HEK293T (cell line): ENCODE measurements around the gene CDH3.
"Not testable (repeated sequence)": the region's sequence is repeated elsewhere in the genome, so short reads cannot be mapped to it uniquely, and the experiment has no call there.

ENCODE experiments used
- BHLHE40 ChIP-seq: fragments of 450-650 bp; IDR thresholded peaks from 2 replicates; pipeline ENCODE4 v1.6.1; 2016; ENCODE audit warnings: mild to moderate bottlenecking, moderate library complexity, borderline replicate concordance
- CTBP1 ChIP-seq: fragments of 450-650 bp; IDR thresholded peaks from 2 replicates; pipeline ENCODE4 v1.6.1; 2016; ENCODE audit warnings: borderline replicate concordance
- FOXA1 ChIP-seq: fragments of 450-650 bp; IDR thresholded peaks from 2 replicates; pipeline ENCODE4 v1.6.1; 2016; ENCODE audit warnings: mild to moderate bottlenecking
- FOXK2 ChIP-seq: fragments of 450-650 bp; IDR thresholded peaks from 2 replicates; pipeline ENCODE4 v1.6.1; 2016; ENCODE audit warnings: mild to moderate bottlenecking
- FOXM1 ChIP-seq: fragments of 450-650 bp; IDR thresholded peaks from 2 replicates; pipeline ENCODE4 v1.6.1; 2017; ENCODE audit warnings: mild to moderate bottlenecking, borderline replicate concordance
- HDGF ChIP-seq: fragments of 450-650 bp; IDR thresholded peaks from 2 replicates; pipeline ENCODE4 v1.6.1; 2017; ENCODE audit warnings: antibody characterized with exemption, borderline replicate concordance
- SP1 ChIP-seq: fragments of 450-650 bp; IDR thresholded peaks from 2 replicates; pipeline ENCODE4 v1.6.1; 2017
- SUZ12 ChIP-seq: fragments of 450-650 bp; IDR thresholded peaks from 2 replicates; pipeline ENCODE4 v1.6.1; 2016; ENCODE audit warnings: mild to moderate bottlenecking
- TARDBP ChIP-seq: fragments of 450-650 bp; IDR thresholded peaks from 2 replicates; pipeline ENCODE4 v1.6.1; 2016
- TF ChIP-seq, protein P1 (sequence below): fragments of 450-650 bp; IDR thresholded peaks from 2 replicates; pipeline ENCODE4 v1.6.1; 2016

DNA sequence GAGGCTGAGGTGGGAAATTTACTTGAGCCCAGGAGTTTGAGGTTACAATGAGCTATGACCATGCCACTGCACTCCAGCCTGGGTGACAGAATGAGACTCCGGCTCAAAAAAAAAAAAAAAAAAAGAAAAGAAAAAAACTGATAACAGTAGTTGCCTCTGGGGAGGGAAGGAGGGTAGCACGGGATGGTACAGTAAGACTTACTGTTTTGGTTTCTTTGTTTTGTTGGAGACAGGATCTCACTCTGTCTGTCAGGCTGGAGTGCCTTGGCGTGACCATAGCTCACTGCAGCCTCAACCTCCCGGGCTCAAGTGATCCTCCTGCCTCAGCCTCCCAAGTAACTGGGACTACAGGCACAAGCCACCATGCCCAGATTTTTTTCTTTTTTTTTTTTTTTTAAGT, 71.4 kb downstream of the CDH3 start:
- TF ChIP-seq SUZ12, HDGF, FOXA1, FOXM1, BHLHE40, FOXK2, SP1, CTBP1, TARDBP: not testable (repeated sequence)
- TF ChIP-seq, protein P1, sequence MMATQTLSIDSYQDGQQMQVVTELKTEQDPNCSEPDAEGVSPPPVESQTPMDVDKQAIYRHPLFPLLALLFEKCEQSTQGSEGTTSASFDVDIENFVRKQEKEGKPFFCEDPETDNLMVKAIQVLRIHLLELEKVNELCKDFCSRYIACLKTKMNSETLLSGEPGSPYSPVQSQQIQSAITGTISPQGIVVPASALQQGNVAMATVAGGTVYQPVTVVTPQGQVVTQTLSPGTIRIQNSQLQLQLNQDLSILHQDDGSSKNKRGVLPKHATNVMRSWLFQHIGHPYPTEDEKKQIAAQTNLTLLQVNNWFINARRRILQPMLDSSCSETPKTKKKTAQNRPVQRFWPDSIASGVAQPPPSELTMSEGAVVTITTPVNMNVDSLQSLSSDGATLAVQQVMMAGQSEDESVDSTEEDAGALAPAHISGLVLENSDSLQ, result not testable (repeated sequence)
